HG03108 (cell line): ENCODE data around the gene CCDC78.

Experiments used
- ATAC-seq: cut with Tn5 transposase; IDR thresholded peaks from one replicate; pipeline ENCODE4 v1.9.1; 2021; ENCODE audit warnings: moderate library complexity; ENCODE audit not compliant: unreplicated experiment

Gene CCDC78

DNA sequence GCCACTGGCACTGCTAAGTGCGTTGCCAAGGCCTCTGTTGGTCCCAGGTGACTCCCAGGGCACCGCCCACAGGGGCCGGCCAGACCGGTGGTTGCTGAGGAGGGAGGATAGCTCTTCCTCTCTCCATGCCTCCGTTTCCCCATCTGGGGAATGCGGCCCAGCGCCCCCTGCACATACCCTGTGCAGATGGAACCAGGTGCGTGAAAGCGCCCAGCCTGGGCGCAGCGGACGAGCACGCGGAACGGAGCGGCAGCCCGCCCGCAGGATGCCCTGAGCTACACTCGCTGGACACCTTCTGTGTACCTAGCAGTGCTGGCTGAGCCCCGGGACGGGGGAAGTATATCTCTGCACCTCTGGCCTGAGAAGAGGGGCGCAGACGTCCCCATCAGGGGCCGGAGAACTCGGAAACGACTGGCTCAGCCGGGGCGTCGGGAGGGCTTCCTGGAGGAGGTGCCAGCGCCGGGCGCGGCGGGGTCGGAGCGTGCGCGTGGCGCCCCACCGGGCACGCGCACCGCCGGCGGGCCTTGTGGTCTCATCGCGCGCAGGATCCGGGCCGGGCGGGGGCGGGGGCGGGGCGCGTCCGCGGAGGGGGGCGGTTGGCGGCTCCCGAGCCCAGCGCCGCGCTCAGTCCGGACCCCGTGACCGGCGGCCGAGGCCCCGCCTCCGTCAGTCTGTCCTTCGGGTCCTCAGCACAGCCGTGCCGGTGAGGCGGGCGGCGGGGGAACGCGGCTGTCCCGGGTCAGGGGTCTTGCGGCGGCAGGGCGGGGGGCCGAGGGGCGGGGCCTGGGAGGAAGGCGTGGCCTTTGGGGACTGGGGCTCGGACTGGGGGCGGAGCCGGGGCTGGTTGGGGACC is at the start of gene CCDC78, which contains the start of gene HAGHL:
Gene CCDC78, minus strand, starts transcription at position 6 of the 853 bp plus-strand sequence. CDS start 76 bp downstream, outside the sequence.
Gene HAGHL, plus strand, starts transcription at position 669 of the 853 bp plus-strand sequence. CDS start 404 bp downstream, outside the sequence.
- no peak for ATAC-seq

- ATAC-seq: no peak
Observed at GRCh38 chr16:775236-775796, 49.1 kb upstream of the CCDC78 start.

GRCh38 chr16:774086-775001 is 48.1 kb upstream of the CCDC78 start:
- ATAC-seq: no peak

GRCh38 chr16:772959-773358 is 46.7 kb upstream of the CCDC78 start:
- ATAC-seq: no peak

DNA sequence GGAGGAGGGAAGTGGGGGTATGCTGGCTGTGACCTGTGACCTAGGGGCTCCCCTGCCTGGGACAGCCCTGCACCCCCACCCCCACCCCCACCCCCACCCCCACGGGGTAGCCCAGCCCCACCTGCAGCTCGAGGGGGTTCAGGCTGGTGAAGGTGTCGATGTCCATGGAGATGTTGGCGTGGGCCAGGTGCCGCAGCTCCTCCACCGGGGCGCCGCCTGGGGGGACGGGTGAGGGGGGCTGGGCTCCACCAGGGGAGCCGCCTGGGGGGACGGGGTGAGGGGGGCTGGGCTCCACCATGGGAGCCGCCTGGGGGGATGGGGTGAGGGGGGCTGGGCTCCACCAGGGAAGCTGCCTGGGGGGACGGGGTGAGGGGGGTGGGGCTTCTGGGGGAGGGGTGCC is 44.2 kb upstream of the CCDC78 start:
- ATAC-seq: no peak

- no peak for ATAC-seq
Observed at GRCh38 chr16:769934-770333, 43.7 kb upstream of the CCDC78 start.

DNA sequence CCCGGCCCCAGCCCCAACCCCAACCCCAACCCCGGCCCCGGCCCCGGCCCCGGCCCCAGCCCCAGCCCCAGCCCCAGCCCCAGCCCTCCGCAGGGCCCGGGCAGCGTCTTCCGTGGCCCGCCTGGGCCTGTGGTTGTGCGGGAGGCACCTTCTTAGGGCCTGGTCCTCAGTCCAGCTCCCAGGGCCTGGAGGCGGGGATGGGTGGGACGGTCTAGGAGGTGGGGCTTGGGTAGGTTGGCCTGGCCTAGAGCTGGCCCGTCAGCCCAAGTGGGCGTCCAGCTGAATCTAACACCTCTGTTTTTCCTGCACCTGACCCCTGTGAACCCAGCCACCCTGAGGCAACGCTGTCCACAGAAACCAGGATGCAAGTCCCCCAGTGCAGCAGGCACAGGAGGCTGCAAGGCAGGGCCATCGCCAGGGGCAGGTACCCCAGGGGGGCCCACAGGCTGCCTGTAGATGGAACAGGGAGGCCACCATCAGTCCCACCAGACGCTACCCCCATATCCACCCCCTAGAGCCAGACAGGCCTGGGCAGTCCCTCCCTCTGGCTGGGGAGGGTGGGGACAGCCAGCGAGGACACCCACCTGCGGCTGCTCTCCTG is 43.0 kb upstream of the CCDC78 start:
- no peak for ATAC-seq

DNA sequence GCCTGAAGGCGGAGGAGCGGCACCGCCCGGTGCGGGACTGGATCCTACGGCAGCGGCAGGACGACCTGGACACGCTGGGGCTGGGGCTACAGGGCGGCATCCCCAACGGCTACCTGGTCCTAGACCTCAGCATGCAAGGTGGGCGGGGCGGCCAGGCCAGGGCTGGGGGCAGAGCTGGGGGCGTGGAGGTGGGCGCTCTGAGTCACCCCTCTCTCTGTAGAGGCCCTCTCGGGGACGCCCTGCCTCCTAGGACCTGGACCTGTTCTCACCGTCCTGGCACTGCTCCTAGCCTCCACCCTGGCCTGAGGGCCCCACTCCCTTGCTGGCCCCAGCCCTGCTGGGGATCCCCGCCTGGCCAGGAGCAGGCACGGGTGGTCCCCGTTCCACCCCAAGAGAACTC is 42.2 kb upstream of the CCDC78 start:
- ATAC-seq: no peak

GRCh38 chr16:767743-768235 is 41.5 kb upstream of the CCDC78 start:
- no peak for ATAC-seq

- ATAC-seq: no peak
Observed at GRCh38 chr16:766820-767640, 40.8 kb upstream of the CCDC78 start.

DNA sequence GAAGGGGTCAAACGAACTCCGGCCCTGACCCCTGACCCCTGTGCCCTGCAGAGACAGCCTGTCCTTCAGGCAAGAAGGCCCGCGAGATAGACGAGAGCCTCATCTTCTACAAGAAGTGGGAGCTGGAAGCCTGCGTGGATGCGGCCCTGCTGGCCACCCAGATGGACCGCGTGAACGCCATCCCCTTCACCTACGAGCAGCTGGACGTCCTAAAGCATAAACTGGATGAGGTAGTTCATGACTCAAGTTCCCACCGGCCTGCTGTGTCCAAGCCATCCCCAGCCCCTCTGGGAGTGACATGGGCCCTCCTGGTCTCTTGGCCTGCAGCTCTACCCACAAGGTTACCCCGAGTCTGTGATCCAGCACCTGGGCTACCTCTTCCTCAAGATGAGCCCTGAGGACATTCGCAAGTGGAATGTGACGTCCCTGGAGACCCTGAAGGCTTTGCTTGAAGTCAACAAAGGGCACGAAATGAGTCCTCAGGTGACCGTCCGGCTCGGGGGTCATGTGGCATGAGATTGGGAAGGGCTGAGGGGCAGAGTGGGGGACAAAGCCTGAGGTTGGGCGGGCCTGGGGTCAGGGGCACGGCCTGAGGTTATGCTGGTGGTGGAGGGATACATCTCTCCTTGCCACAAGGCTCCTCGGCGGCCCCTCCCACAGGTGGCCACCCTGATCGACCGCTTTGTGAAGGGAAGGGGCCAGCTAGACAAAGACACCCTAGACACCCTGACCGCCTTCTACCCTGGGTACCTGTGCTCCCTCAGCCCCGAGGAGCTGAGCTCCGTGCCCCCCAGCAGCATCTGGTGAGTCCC is 40.0 kb upstream of the CCDC78 start:
- ATAC-seq: no peak

GRCh38 chr16:765488-765865 is 39.2 kb upstream of the CCDC78 start:
- no peak for ATAC-seq

GRCh38 chr16:764848-765487 is 38.7 kb upstream of the CCDC78 start:
- no peak for ATAC-seq

DNA sequence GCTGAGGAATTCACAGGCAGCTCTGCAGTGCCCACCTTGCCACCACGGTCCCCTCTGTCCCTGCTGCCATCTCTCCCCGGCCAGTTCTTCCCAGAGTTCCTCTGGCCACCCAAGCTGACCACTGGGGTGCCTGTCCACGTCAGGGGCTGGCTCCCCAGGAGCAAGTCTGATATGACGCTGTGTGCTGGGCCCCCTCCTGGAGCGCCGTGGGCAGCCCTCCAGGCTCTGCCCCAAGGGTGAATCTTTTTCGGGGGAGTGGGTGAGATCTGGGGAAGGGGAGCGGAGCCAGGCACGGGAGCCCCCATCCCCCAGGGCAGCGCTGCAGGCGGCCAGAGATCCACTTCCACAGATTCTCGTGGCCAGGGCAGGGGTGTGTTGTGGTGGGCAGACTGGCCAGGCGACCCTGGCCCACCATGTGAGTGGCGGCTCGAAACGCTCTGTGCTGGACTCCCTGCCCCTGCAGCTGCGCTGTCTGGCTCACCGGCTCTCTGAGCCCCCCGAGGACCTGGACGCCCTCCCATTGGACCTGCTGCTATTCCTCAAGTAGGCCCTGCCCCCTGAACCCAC is 38.0 kb upstream of the CCDC78 start:
- no peak for ATAC-seq

- ATAC-seq: no peak
Observed at GRCh38 chr16:763369-764183, 37.3 kb upstream of the CCDC78 start.

DNA sequence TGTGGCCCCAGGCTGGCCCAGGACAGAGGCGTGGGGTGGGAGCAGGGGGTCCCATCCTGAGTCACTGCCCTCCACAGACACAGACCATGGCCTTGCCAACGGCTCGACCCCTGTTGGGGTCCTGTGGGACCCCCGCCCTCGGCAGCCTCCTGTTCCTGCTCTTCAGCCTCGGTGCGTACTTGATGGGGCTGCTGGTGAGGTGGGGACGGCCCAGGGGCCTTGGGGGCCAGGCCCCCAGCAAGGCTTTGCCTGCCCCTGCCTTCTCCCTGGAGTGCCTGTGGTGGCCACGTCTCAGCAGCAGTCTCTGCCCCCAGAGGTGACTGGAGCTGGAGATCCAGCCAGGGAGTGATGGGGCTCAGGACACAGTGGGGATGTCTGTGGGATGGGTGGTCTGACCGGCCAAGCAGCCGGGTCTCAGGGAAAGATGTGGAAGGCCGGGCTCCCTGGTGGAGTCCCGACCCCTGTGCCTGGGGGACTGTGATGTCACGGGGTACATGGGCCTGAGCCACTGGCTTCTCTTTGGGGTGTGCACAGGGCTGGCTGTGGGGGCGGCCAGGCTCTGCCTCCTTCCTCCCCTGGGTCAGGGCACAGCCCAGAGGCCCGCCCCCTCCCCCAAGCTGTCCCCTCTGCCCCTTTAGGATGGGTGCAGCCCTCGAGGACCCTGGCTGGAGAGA is 36.5 kb upstream of the CCDC78 start:
- ATAC-seq: no peak
